SK-N-SH (cell line): ENCODE data around the gene DGUOK. TPM values are rescaled to one million over a fixed set of nuclear protein-coding genes. Genes with fewer than 3 reads are reported as not detected.

Source experiments
- CTCF ChIA-PET: fragments of 300-600, 350-600 bp; formaldehyde crosslinking; extraction: SDS; loops from one replicate; lab custom pipeline; 2021; lab: Yijun Ruan, JAX
- POLR2A ChIA-PET: fragments of 350-600 bp; sonication (Branson Sonifier 250); formaldehyde crosslinking; extraction: SDS; loops from one replicate; lab custom pipeline; 2020; ENCODE audit warnings: antibody characterized with exemption, inconsistent platforms; lab: Yijun Ruan, JAX
- DNase-seq: peaks from one replicate; pipeline ENCODE4 v3.0.0; 2012
- H2AFZ ChIP-seq: fragments of 200-600 bp; sonication (generic); 2 replicates; pipeline ENCODE4 v1.8.1; 2016; ENCODE audit warnings: antibody characterized with exemption, mild to moderate bottlenecking, low read depth
- H3F3A ChIP-seq: fragments of 200-600 bp; sonication (generic); replicated peaks from 2 replicates; pipeline ENCODE3; 2016; ENCODE audit warnings: antibody characterized with exemption, mild to moderate bottlenecking; ENCODE audit not compliant: insufficient read depth
- H3K27ac ChIP-seq, 2 experiments: fragments of 200-500 bp in 1 of 2; fragments of 200-600 bp in 1 of 2; sonication (Bioruptor generic) in 1 of 2; sonication (generic), shearing (Covaris generic) in 1 of 2; 2 replicates each; pipeline versions ENCODE4 v1.5.1 to v1.6.1; 2014 to 2016; ENCODE audit warnings: low read depth in 2 of 2, inconsistent platforms in 1 of 2, low read length in 1 of 2, mild to moderate bottlenecking in 1 of 2, mixed read lengths in 1 of 2
- H3K27me3 ChIP-seq: fragments of 200-600 bp; sonication (generic), shearing (Covaris generic); 2 replicates; pipeline ENCODE4 v1.6.1; 2016; ENCODE audit warnings: mixed run types; ENCODE audit not compliant: insufficient read depth
- H3K36me3 ChIP-seq, 2 experiments: fragments of 200-500 bp in 1 of 2; fragments of 200-600 bp in 1 of 2; sonication (Bioruptor generic) in 1 of 2; sonication (generic) in 1 of 2; replicated peaks in 1 of 2; 2 replicates each; pipeline versions ENCODE3 to v1.5.1; 2014 to 2016; ENCODE audit warnings: low read length in 1 of 2, mild to moderate bottlenecking in 1 of 2; ENCODE audit not compliant: insufficient read depth in 2 of 2, control insufficient read depth in 1 of 2
- H3K4me1 ChIP-seq, 2 experiments: fragments of 200-500 bp in 1 of 2; fragments of 200-600 bp in 1 of 2; sonication (Bioruptor generic) in 1 of 2; sonication (generic), shearing (Covaris generic) in 1 of 2; 2 replicates each; pipeline versions ENCODE4 v1.5.1 to v1.6.1; 2014 to 2016; ENCODE audit warnings: low read depth in 1 of 2, low read length in 1 of 2, mixed run types in 1 of 2; ENCODE audit not compliant: insufficient read depth in 2 of 2, control insufficient read depth in 1 of 2
- H3K4me2 ChIP-seq: fragments of 200-600 bp; sonication (generic), shearing (Covaris generic); 2 replicates; pipeline ENCODE4 v1.6.1; 2017; ENCODE audit warnings: mixed run types
- H3K4me3 ChIP-seq, 2 experiments: fragments of 200-500 bp in 1 of 2; fragments of 200-600 bp in 1 of 2; sonication (Bioruptor generic) in 1 of 2; sonication (generic), shearing (Covaris generic) in 1 of 2; 2 replicates each; pipeline versions ENCODE4 v1.5.1 to v1.8.1; 2014 to 2016; ENCODE audit warnings: low read depth in 2 of 2, inconsistent platforms in 1 of 2, low read length in 1 of 2, mild to moderate bottlenecking in 1 of 2, mixed read lengths in 1 of 2, moderate library complexity in 1 of 2
- H3K79me2 ChIP-seq: fragments of 200-600 bp; sonication (generic); 2 replicates; pipeline ENCODE4 v1.8.1; 2017; ENCODE audit warnings: mild to moderate bottlenecking; ENCODE audit not compliant: insufficient read depth
- H3K9ac ChIP-seq: fragments of 200-600 bp; sonication (generic); 2 replicates; pipeline ENCODE4 v1.6.1; 2017; ENCODE audit warnings: mixed run types
- H3K9me2 ChIP-seq: fragments of 200-600 bp; sonication (generic); 2 replicates; pipeline ENCODE4 v1.6.1; 2017; ENCODE audit warnings: mixed run types
- H3K9me3 ChIP-seq: fragments of 200-600 bp; sonication (generic); 2 replicates; pipeline ENCODE4 v1.6.1; 2017; ENCODE audit warnings: mixed run types, mild to moderate bottlenecking, moderate library complexity
- H4K20me1 ChIP-seq: fragments of 200-600 bp; sonication (generic); 2 replicates; pipeline ENCODE4 v1.6.1; 2017; ENCODE audit warnings: mild to moderate bottlenecking, mixed run types; ENCODE audit not compliant: insufficient read depth
- EP300 ChIP-seq, 2 experiments: IDR thresholded peaks; 2 replicates each; pipeline versions ENCODE4 v1.4.0 to v1.6.1; 2012; ENCODE audit warnings: borderline replicate concordance in 1 of 2, low read depth in 1 of 2, low read length in 1 of 2
- FOSL2 ChIP-seq: IDR thresholded peaks from 2 replicates; pipeline ENCODE4 v1.4.0; 2012; ENCODE audit warnings: low read depth, mild to moderate bottlenecking, moderate library complexity, borderline replicate concordance
- MEF2A ChIP-seq: IDR thresholded peaks from 2 replicates; pipeline ENCODE4 v1.4.0; 2012; ENCODE audit warnings: low read depth, borderline replicate concordance
- MXI1 ChIP-seq: IDR thresholded peaks from 2 replicates; pipeline ENCODE4 v1.6.1; 2012; ENCODE audit warnings: mild to moderate bottlenecking, low read depth, low read length, improper control_type of control experiment
- NFIC ChIP-seq: IDR thresholded peaks from 2 replicates; pipeline ENCODE4 v1.4.0; 2012; ENCODE audit warnings: borderline replicate concordance
- PBX3 ChIP-seq: IDR thresholded peaks from 2 replicates; pipeline ENCODE4; 2012
- POLR2AphosphoS5 ChIP-seq: IDR thresholded peaks from 2 replicates; pipeline ENCODE4 v1.6.1; 2012; ENCODE audit warnings: low read depth, low read length
- SMC3 ChIP-seq: IDR thresholded peaks from 2 replicates; pipeline ENCODE4 v1.6.1; 2012; ENCODE audit warnings: low read depth, low read length, improper control_type of control experiment
- TAF1 ChIP-seq: IDR thresholded peaks from 2 replicates; pipeline ENCODE4 v1.6.1; 2012; ENCODE audit warnings: low read depth, mild to moderate bottlenecking, low read length, moderate library complexity, borderline replicate concordance
- TCF12 ChIP-seq: IDR thresholded peaks from 2 replicates; pipeline ENCODE4 v1.4.0; 2012
- YY1 ChIP-seq: IDR thresholded peaks from 2 replicates; pipeline ENCODE4 v1.4.0; 2012; ENCODE audit warnings: low read depth, mild to moderate bottlenecking
- ZBTB33 ChIP-seq: IDR thresholded peaks from 2 replicates; pipeline ENCODE4 v1.4.0; 2012; ENCODE audit warnings: low read depth, borderline replicate concordance
- WGBS: methylation state at CpG from one replicate; pipeline ENCODE4 v1.1.6; 2017; ENCODE audit warnings: low lambda C conversion rate; 5-methylcytosine and 5-hydroxymethylcytosine counted together
- polyA plus RNA-seq, 3 experiments: library from polyadenylated mRNA; depleted of rRNA; stranded (reverse); fragments of >200 nt; gene quantifications; 2 replicates each; pipeline ENCODE4 v1.2.3, GENCODE V29; 2012
- TF ChIP-seq, protein P1 (sequence below): fragments of 200-600 bp; sonication (generic); IDR thresholded peaks from 2 replicates; pipeline ENCODE4 v1.6.1; 2017; ENCODE audit warnings: antibody characterized with exemption, mild to moderate bottlenecking, moderate library complexity

Gene DGUOK
- polyA plus RNA-seq, 1 of the 3 experiments (the other 2 are of a cell fraction): 122 TPM

GRCh38 chr2:73980566-73980965 lies 53.9 kb downstream of the DGUOK start:
- Histone ChIP-seq H3K4me2 (no peak overlapping the region), H3K9me2 (no peaks in the 10 kb centered on the region), H3K9me3 (no peaks in the 10 kb centered on the region), H3K9ac (no peak overlapping the region), H3K27me3 (no peaks in the 10 kb centered on the region), H3K4me3 (no peak overlapping the region), H4K20me1 (no peaks in the 10 kb centered on the region)
- POLR2A ChIA-PET: no interaction called here
- WGBS: 91% methylated on average over 2 of the region's 2 CpGs
- TF ChIP-seq ZBTB33 (no peak), POLR2AphosphoS5 (no peak), NFIC (no peak), EP300 (IDR thresholded peaks at IDR 0.05; ENCODE audit: borderline replicate concordance in 1 of 2, low read depth in 1 of 2, low read length in 1 of 2) (no peak), MEF2A (no peak), FOSL2 (no peak), PBX3 (no peak), TCF12 (no peak), YY1 (no peak), MXI1 (no peak), SMC3 (no peak), TAF1 (no peak)
- TF ChIP-seq, protein P1, sequence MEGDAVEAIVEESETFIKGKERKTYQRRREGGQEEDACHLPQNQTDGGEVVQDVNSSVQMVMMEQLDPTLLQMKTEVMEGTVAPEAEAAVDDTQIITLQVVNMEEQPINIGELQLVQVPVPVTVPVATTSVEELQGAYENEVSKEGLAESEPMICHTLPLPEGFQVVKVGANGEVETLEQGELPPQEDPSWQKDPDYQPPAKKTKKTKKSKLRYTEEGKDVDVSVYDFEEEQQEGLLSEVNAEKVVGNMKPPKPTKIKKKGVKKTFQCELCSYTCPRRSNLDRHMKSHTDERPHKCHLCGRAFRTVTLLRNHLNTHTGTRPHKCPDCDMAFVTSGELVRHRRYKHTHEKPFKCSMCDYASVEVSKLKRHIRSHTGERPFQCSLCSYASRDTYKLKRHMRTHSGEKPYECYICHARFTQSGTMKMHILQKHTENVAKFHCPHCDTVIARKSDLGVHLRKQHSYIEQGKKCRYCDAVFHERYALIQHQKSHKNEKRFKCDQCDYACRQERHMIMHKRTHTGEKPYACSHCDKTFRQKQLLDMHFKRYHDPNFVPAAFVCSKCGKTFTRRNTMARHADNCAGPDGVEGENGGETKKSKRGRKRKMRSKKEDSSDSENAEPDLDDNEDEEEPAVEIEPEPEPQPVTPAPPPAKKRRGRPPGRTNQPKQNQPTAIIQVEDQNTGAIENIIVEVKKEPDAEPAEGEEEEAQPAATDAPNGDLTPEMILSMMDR: no peak
- TF ChIP-seq, all 33 proteins: peak for 0
- Histone ChIP-seq H2AFZ (no peak overlapping the region), H3K27ac (no peak overlapping the region), H3K4me1 (peaks cover 4 to 33% of the 10 kb centered on the region in 2 experiments; a peak in 3 of 4 replicates), H3K79me2 (no peaks in the 10 kb centered on the region), H3F3A (peaks cover 19% of the 10 kb centered on the region), H3K36me3 (no peaks in the 10 kb centered on the region)
- no peak for DNase-seq
- CTCF ChIA-PET: interaction anchor here (1.6 kb wide), 1 partner anchor 40 kb away, joined by 3 read pairs; no protein-coding TSS in a partner anchor
